ENCODE data around the gene FCSK. TPM values are rescaled to one million over a fixed set of nuclear protein-coding genes. Genes with fewer than 3 reads are reported as not detected.

The FCSK gene
- total and polyA plus RNA-seq, 4 donors, result 12.0 to 24.1 (median 14.2) TPM

DNA sequence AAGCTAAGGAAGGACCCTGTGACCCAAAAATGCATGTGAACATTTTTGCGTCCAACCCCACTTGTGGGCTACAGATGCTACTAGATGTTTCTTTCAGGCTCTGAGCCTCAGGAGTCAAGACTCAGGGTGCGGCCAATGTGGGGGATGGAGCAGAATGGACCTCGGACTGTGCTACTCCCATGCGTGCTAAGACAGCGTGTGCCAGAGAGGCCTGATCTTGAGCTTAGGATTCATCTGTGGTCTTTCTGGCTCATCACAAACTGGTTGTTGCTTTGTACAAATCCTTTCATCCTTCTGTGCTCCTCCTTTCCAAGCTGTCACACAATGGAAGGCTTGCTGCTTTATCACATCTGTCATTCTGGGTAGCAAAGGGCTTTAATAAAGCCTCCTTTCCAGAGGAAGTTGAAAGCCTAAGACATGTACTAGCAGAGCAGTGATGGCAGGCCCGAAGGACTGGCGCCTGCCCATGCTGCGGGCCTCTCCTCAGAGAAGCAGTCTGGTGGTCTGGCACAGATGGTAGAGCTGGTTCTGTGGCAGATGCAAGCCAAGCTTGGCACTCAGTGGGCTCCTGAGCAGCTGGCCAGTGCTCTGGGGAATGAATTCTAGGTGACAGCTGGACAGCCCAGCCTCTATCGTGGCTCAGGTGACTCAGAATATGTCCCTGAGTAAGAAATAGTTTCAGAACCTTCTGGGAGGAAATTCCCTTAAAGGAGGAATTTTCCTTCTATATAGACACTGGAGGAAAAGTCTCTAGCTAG is 41.2 kb downstream of the FCSK start:
- TF ChIP-seq, protein P1, sequence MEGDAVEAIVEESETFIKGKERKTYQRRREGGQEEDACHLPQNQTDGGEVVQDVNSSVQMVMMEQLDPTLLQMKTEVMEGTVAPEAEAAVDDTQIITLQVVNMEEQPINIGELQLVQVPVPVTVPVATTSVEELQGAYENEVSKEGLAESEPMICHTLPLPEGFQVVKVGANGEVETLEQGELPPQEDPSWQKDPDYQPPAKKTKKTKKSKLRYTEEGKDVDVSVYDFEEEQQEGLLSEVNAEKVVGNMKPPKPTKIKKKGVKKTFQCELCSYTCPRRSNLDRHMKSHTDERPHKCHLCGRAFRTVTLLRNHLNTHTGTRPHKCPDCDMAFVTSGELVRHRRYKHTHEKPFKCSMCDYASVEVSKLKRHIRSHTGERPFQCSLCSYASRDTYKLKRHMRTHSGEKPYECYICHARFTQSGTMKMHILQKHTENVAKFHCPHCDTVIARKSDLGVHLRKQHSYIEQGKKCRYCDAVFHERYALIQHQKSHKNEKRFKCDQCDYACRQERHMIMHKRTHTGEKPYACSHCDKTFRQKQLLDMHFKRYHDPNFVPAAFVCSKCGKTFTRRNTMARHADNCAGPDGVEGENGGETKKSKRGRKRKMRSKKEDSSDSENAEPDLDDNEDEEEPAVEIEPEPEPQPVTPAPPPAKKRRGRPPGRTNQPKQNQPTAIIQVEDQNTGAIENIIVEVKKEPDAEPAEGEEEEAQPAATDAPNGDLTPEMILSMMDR (IDR thresholded peaks at IDR 0.05; ENCODE audit: control extremely low read depth, extremely low read depth), result no peak
- Histone ChIP-seq H3K9me3 (ENCODE audit: control insufficient read depth in 4 of 4, insufficient read depth in 3 of 4, low read length in 3 of 4) (peaks cover 0 to 2% (median 0%) of the 10 kb centered on the region in 4 donors), H3K27me3 (ENCODE audit: control insufficient read depth in 3 of 3, insufficient read depth in 3 of 3, low read length in 2 of 3) (no peaks in the 10 kb centered on the region), H3K4me1 (ENCODE audit: control insufficient read depth in 5 of 5, insufficient read depth in 5 of 5, low read length in 5 of 5) (no peaks in the 10 kb centered on the region), H3K4me3 (no peak overlapping the region), H3K27ac (ENCODE audit: low read depth in 1 of 2, low read length in 1 of 2) (no peak overlapping the region), H3K9ac (ENCODE audit: insufficient read depth in 1 of 2, low read length in 2 of 2) (no peak overlapping the region), H3K36me3 (ENCODE audit: control insufficient read depth in 4 of 4, insufficient read depth in 4 of 4, low read length in 4 of 4) (peaks cover 14 to 47% (median 28%) of the 10 kb centered on the region in 4 donors)
- 94 to 97% methylated on average over 9 of the region's 9 CpGs for WGBS, 2 donors
- DNase-seq (no peak), ATAC-seq (ENCODE audit: insufficient read depth, low FRiP score) (no peak)

DNA sequence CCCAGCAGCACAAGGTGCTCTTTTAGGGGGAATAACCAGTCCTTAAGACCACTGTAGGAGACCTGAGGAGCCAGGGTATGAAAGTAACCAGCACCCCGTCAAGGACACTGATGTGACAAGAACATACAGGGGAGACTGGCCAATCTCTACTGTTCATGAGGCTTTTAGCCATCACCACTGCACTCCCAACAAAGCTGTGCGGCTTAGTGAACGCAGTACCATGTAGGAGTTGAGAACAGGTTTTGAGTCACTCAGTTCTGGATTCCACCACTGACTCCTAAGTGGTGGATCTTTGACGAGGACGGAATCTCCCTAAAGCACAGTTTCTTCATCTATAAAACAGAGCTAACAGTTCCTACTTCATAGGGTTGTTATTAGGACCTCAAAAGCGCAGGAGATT is 42.1 kb downstream of the FCSK start:
- Histone ChIP-seq H3K4me1 (ENCODE audit: control insufficient read depth in 5 of 5, insufficient read depth in 5 of 5, low read length in 5 of 5) (no peaks in the 10 kb centered on the region), H3K9me3 (ENCODE audit: control insufficient read depth in 4 of 4, insufficient read depth in 3 of 4, low read length in 3 of 4) (peaks cover 0 to 2% (median 0%) of the 10 kb centered on the region in 4 donors), H3K9ac (ENCODE audit: insufficient read depth in 1 of 2, low read length in 2 of 2) (no peak overlapping the region), H3K27ac (ENCODE audit: low read depth in 1 of 2, low read length in 1 of 2) (no peak overlapping the region), H3K27me3 (ENCODE audit: control insufficient read depth in 3 of 3, insufficient read depth in 3 of 3, low read length in 2 of 3) (no peaks in the 10 kb centered on the region), H3K36me3 (ENCODE audit: control insufficient read depth in 4 of 4, insufficient read depth in 4 of 4, low read length in 4 of 4) (peaks cover 14 to 48% (median 31%) of the 10 kb centered on the region in 4 donors), H3K4me3 (no peak overlapping the region)
- TF ChIP-seq, protein P1 (IDR thresholded peaks at IDR 0.05; ENCODE audit: control extremely low read depth, extremely low read depth), result no peak
- 97 to 98% methylated on average over 6 of the region's 6 CpGs for WGBS, 2 donors
- no peak for ATAC-seq (ENCODE audit: insufficient read depth, low FRiP score)
- no peak for DNase-seq

DNA sequence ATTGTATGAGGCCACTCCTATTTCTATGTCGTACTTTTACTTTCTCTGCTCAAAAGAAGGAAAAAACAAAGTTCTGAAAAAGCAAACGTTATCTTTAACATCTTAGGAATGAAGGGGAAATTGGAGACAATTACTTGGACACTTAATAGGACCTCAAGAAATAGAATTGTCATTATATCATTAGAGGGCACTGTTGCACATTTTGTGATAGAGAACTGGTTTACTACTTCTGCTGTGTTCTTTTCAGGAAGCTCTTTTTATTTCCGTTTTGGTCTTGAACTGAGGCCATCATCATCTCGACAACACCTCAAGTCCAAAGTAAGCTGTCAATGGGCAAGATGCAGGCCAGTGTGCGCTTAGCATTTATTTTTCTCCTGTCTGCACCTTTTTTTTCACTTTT is 54.4 kb downstream of the FCSK start:
- H3K9me3 ChIP-seq (ENCODE audit: control insufficient read depth in 4 of 4, insufficient read depth in 3 of 4, low read length in 3 of 4), result no peaks in the 10 kb centered on the region
- no peak overlapping the region for H3K4me3 ChIP-seq
- peaks cover 21 to 54% (median 27%) of the 10 kb centered on the region in 4 donors for H3K36me3 ChIP-seq (ENCODE audit: control insufficient read depth in 4 of 4, insufficient read depth in 4 of 4, low read length in 4 of 4)
- H3K9ac ChIP-seq (ENCODE audit: insufficient read depth in 1 of 2, low read length in 2 of 2), result no peak overlapping the region
- DNase-seq (peak in 1 of 3 donors; percentile 5), ATAC-seq (ENCODE audit: insufficient read depth, low FRiP score) (no peak)
- 38 to 50% methylated on average over 5 of the region's 5 CpGs for WGBS, 2 donors
- TF ChIP-seq, protein P1 (IDR thresholded peaks at IDR 0.05; ENCODE audit: control extremely low read depth, extremely low read depth), result peak; percentile 4
- H3K4me1 ChIP-seq (ENCODE audit: control insufficient read depth in 5 of 5, insufficient read depth in 5 of 5, low read length in 5 of 5), result no peaks in the 10 kb centered on the region
- no peaks in the 10 kb centered on the region for H3K27me3 ChIP-seq (ENCODE audit: control insufficient read depth in 3 of 3, insufficient read depth in 3 of 3, low read length in 2 of 3)
- H3K27ac ChIP-seq (ENCODE audit: low read depth in 1 of 2, low read length in 1 of 2), result no peak overlapping the region
